Type B pancreatic cell (in vitro differentiated cells): ENCODE data around the gene GNLY. TPM values are rescaled to one million over a fixed set of nuclear protein-coding genes. Genes with fewer than 3 reads are reported as not detected.

Experiments
- DNase-seq: peaks from one replicate; pipeline ENCODE4 v3.0.0; 2021; ENCODE audit warnings: mixed read lengths; ENCODE audit not compliant: unreplicated experiment; ENCODE audit errors: extremely low spot score
- H3K27ac Mint-ChIP-seq: 2 replicates; pipeline ENCODE4 v1.8.0; 2021; ENCODE audit warnings: mild to moderate bottlenecking, mixed read lengths
- H3K27me3 Mint-ChIP-seq: 2 replicates; pipeline ENCODE4 v1.8.0; 2021; ENCODE audit warnings: mixed read lengths
- H3K36me3 Mint-ChIP-seq: 2 replicates; pipeline ENCODE4 v1.8.0; 2021; ENCODE audit warnings: mixed read lengths
- H3K4me1 Mint-ChIP-seq: one replicate; pipeline ENCODE4 v1.8.0; 2021; ENCODE audit warnings: mixed read lengths; ENCODE audit not compliant: unreplicated experiment
- H3K4me3 Mint-ChIP-seq: 2 replicates; pipeline ENCODE4 v1.8.0; 2021; ENCODE audit warnings: mild to moderate bottlenecking, mixed read lengths
- H3K9me3 Mint-ChIP-seq: 2 replicates; pipeline ENCODE4 v1.8.0; 2021; ENCODE audit warnings: mixed read lengths
- CTCF ChIP-seq: fragments of 200-600 bp; sonication (generic); conservative IDR thresholded peaks from 2 replicates; pipeline ENCODE4 v1.5.0; 2021; ENCODE audit warnings: antibody characterized with exemption, mild to moderate bottlenecking
- long read RNA-seq: library from polyadenylated mRNA; unstranded; transcript quantifications from one replicate; pipeline ENCODE4 v2.0.0, GENCODE V29; 2020
- total RNA-seq: library from RNA; stranded (reverse); gene quantifications from 2 replicates; pipeline ENCODE4 v1.2.1, GENCODE V29; 2021; ENCODE audit warnings: low replicate concordance

GNLY gene
- not detected in 2 replicates for total RNA-seq
- long read RNA-seq = 0 reads

GRCh38 chr2:85694052-85695025 is at the start of gene GNLY:
Gene GNLY, plus strand, starts transcription at chr2:85694358. Its CDS starts 61 bp downstream, at chr2:85694419.
- Mint-ChIP-seq H3K9me3 (no peaks in the 10 kb centered on the region), H3K27ac (no peak within 1 kb of the TSS)

GRCh38 chr2:85644909-85645308 is 49.2 kb upstream of the GNLY start:
- Mint-ChIP-seq H3K27me3 (no peaks in the 10 kb centered on the region), H3K4me1 (no peaks in the 10 kb centered on the region), H3K27ac (no peak overlapping the region), H3K4me3 (no peak overlapping the region), H3K9me3 (no peaks in the 10 kb centered on the region), H3K36me3 (peaks cover 39% of the 10 kb centered on the region)
- no peak for TF ChIP-seq CTCF
- no peak for DNase-seq

More at GRCh38 chr2:85694052-85695025, at the start of gene GNLY:
- no peaks in the 10 kb centered on the region for H3K36me3 Mint-ChIP-seq
- TF ChIP-seq CTCF = no peak
- no peaks in the 10 kb centered on the region for H3K4me1 Mint-ChIP-seq
- no peak within 1 kb of the TSS for H3K4me3 Mint-ChIP-seq
- H3K27me3 Mint-ChIP-seq = peaks cover 2% of the 10 kb centered on the region
- DNase-seq = peak; percentile 61

- Mint-ChIP-seq H3K4me3 (no peak overlapping the region), H3K27ac (no peak overlapping the region), H3K36me3 (peaks cover 33% of the 10 kb centered on the region), H3K9me3 (no peaks in the 10 kb centered on the region), H3K4me1 (no peaks in the 10 kb centered on the region), H3K27me3 (no peaks in the 10 kb centered on the region)
- no peak for DNase-seq
- no peak for TF ChIP-seq CTCF
These were observed 48.0 kb upstream of the GNLY start for GRCh38 chr2:85646166-85646565.

- no peaks in the 10 kb centered on the region for H3K4me1 Mint-ChIP-seq
- H3K36me3 Mint-ChIP-seq = peaks cover 20% of the 10 kb centered on the region
- no peaks in the 10 kb centered on the region for H3K27me3 Mint-ChIP-seq
- peak overlapping the region; percentile 62 for H3K27ac Mint-ChIP-seq
- no peaks in the 10 kb centered on the region for H3K9me3 Mint-ChIP-seq
- no peak for TF ChIP-seq CTCF
- no peak for DNase-seq
- H3K4me3 Mint-ChIP-seq = no peak overlapping the region
These were observed 46.2 kb upstream of the GNLY start for GRCh38 chr2:85647823-85648526.

GRCh38 chr2:85648619-85649018 is 45.5 kb upstream of the GNLY start:
- H3K36me3 Mint-ChIP-seq = peaks cover 24% of the 10 kb centered on the region
- no peak overlapping the region for H3K4me3 Mint-ChIP-seq
- TF ChIP-seq CTCF = peak; percentile 66
- H3K27me3 Mint-ChIP-seq = no peaks in the 10 kb centered on the region
- no peaks in the 10 kb centered on the region for H3K4me1 Mint-ChIP-seq
- no peaks in the 10 kb centered on the region for H3K9me3 Mint-ChIP-seq
- peak overlapping the region; percentile 62 for H3K27ac Mint-ChIP-seq
- DNase-seq = no peak
